Jurkat, Clone E6-1 (cell line): Measurements from ENCODE around the gene CFAP68.
"Not testable (repeated sequence)": the region's sequence is repeated elsewhere in the genome, so short reads cannot be mapped to it uniquely, and the experiment has no call there.

ENCODE experiments used
- DNase-seq: peaks from one replicate; pipeline ENCODE4 v3.0.0-alpha.2; 2011; ENCODE audit warnings: low read depth, low spot score
- H3K4me3 ChIP-seq: 2 replicates; pipeline ENCODE4 v1.5.1; 2011; ENCODE audit warnings: mild to moderate bottlenecking, low read length, control low read depth, moderate library complexity

The CFAP68 gene

DNA sequence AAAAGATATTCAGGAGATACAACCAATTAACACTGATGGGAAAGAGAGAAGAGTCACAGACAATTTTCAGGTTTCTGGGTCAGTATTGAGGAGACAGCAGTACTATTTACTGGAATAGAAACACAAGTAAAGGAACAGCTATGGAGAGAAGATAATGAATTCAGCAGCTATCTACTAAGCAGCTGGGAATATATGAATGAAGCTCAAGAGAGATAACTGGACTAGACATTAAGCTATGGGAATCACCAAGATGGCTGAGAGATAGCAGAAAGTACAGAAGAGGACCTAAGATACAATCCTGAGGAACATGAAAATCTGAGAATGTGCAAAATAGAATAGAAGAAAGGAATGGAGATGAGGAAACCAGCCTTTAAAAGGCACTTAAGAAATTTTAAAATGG lies 23.8 kb upstream of the CFAP68 start:
- DNase-seq = no peak
- no peak overlapping the region for H3K4me3 ChIP-seq

DNA sequence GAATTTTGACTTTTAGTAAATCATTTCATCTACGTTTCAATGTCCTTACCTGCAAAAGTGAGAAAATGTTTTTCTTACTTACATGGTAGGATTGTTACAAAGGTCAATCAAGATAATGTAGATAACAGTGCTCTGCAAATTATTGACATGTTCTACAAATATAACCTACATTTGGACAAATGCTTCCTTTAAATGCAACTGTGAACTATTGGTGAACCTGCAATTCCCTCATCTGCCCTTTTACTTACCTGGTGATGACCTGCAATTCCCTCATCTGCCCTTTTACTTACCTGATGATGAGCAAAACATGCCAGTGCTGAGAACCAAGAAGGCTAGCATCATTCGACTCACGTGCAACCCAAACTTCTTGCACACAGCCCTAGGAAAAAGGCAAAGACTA lies 19.1 kb upstream of the CFAP68 start:
- H3K4me3 ChIP-seq = no peak overlapping the region
- no peak for DNase-seq

DNA sequence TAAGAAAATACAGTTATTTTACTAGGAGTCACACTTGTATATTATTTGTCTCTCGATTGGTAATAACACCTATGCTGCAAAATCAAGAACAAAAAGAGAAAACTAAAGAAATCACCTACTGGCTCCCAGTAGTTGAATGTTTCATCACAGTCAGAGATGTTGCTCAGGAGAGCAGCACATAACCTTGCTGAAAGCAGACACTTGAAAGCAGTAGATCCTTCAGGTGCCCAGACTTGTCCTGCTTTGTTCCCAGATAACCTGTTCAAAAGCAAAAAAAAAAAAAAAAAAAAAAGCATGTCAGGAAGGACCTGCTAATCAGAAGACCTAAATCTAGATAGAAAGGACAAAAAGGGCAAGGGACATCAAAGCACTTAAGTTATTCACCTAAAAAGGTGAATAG lies 9.2 kb upstream of the CFAP68 start:
- no peak for DNase-seq
- peak overlapping the region; percentile 84 for H3K4me3 ChIP-seq

DNA sequence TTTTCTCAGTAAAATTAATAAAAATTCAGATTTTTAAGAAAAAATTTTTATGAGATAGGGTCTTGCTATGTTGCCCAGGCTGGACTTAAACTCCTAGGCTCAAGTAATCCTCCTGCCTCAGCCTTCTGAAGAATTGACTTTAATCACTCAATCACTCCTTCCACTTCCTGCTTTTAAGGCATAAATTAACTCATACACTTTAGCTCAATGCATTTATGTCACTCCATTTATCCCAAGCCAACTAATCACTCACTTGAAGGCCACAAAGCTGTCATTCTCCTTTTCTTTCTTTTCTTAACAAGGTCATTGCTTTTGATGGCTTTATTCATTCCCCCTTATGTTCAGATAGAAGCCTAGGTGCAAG lies 8.8 kb upstream of the CFAP68 start:
- H3K4me3 ChIP-seq = peak overlapping the region; percentile 84
- peak; percentile 25 for DNase-seq

DNA sequence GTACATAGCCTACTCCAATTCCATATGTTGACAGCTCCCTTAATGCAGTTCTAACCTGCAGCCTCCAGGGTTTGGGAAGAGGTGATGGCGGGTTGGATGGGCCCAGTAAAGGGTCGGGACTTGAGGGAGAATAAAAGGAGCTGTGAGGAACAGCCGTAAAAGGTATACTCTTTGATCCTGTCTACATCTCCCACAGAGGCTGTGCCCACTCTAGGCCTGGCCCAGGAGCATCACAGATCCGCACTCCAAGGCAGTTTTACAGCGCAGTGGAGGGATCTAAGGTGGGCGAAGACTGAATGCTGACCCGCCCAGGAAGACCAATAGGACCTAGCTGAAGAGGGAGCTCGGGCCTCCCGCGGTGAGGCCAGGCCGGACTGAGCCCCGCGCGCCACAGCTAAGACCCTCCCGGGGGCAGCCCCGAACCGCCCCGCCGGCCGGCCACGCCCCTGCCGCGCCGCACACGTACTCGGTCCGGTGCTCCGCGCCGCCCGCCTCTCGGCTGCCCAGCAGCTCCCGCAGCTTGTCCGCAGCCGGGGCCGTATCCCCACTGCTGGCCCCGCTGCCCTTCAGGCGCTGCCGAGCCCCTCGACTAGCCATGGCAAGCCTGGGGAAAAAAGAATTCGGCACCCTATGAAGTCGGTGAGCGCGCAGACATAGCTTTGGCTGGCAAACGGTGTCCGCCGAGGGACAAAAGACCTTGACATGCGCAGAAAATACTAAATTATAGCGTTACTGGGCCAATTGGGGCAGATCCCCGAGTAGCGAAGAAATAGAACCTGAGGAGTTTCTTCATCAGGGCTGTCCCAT lies 8.3 kb upstream of the CFAP68 start, which contains the start of gene ALG9:
Gene ALG9, minus strand, starts transcription at position 696 of the 807 bp plus-strand sequence. Its CDS starts 99 bp downstream, at position 597.
- H3K4me3 ChIP-seq = peak within 1 kb of the TSS; percentile 84
- DNase-seq = peak; percentile 86

DNA sequence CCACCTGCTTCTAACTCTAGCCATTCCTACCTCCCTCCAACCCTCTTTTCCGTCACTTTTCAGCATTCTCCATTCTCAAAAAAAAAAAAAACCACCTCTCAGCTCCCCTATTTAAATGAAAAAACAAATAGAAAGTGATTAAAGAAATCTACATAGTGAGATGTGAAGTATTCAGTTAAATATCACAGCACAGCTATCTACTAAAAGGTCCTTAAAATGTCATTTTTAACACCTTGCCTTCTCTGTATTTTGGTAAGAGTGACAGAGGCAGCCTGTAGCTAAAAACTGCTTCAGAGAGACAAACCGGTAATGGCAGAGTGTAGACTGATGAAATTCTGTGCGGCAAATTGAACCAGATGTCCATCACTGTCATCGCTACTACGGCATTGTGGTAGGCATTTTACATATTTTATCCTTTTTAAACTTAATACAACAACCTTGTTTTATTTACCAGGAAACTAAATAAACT lies 7.6 kb upstream of the CFAP68 start:
- H3K4me3 ChIP-seq = peak overlapping the region; percentile 84
- DNase-seq = no peak

DNA sequence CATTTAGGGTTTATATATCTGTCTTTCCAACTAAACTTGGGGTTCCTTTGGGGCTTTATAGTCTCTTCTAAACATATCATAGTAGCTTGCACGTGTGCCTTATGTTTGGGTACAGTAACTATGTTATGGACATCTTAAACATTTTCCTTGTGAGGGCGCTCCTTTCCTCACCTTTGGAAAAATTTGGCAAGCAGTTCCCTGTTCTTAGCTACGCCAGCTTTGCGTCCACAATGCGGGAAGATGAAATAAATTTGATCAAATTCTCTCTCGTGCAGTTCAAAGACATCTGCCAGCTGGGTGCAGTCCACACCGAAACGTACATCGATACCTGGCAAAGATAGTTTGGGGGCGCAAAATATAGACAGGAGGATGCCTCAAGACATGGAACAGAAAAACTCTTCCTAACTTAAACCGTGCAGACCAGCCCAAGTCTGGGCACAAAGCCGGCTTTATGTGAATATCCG lies 924 bp upstream of the CFAP68 start:
- DNase-seq = no peak
- H3K4me3 ChIP-seq = peak overlapping the region; percentile 87

DNA sequence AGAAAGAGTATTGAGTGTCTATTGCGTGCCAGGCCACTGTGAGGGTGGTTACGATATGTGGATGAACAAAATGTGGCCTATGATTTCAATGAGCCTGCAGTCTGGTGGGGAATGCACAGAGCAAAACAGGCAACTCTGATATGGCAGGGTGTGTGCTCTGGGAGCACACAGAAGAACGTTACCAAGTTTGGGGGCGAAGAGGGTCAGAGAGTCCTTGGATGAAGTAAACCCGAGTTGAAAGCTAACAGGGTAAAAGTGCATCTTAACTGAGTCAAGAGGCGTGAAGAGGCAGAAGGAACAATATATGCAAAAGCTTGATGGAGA lies 258 bp downstream of the CFAP68 start:
- peak overlapping the region; percentile 87 for H3K4me3 ChIP-seq
- DNase-seq = no peak

DNA sequence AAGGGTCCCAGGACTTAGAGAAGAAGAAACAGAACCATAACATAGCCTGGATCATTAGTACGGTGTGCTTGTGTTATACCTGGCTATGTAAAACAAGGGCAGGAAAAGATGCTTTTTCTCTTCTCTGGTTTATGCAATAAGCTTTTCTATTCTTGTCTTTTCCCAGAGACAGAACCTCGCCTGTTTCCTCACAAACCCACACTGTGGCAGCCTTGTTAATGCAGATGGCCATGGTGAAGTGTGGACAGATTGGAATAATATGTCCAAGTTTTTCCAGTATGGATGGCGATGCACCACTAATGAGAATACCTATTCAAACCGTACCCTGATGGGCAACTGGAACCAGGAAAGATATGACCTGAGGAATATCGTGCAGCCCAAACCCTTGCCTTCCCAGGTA lies 2.9 kb downstream of the CFAP68 start:
- no peak for DNase-seq
- no peak overlapping the region for H3K4me3 ChIP-seq

DNA sequence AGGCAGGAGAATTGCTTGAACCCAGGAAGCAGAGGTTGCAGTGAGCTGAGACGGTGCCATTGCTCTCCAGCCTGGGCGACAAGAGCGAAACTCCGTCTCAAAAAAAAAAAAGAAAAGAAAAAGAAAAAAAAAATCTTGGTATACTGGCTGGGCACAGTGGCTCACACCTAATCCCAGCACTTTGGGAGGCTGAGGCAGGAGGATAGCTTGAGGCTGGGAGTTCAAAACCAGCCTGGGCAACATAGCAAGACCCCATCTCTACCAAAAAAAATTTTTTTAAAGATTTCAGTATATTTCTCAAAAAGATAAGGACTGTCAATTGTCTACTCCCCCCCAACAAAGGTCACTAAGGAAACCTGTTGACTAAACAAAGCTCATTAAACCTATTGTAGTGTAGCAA lies 5.7 kb downstream of the CFAP68 start:
- H3K4me3 ChIP-seq, DNase-seq: not testable (repeated sequence)

DNA sequence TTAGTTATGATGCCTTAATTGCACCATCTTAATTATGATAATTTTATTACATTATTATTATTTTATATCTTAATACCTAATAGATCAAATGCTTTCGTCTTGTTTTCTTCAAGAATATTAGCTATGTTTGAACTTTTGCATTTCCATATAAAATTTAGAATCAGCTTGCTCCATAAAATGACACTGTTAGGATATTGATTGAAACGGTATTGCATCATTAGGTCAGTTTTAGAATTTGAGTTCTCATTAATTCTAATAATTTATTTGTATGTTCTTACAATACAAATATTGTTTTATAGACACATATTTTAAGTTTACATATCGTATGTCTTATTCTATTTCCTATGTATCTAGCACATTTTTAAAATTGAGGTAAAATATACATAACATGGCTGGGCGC lies 6.7 kb downstream of the CFAP68 start:
- no peak overlapping the region for H3K4me3 ChIP-seq
- no peak for DNase-seq

DNA sequence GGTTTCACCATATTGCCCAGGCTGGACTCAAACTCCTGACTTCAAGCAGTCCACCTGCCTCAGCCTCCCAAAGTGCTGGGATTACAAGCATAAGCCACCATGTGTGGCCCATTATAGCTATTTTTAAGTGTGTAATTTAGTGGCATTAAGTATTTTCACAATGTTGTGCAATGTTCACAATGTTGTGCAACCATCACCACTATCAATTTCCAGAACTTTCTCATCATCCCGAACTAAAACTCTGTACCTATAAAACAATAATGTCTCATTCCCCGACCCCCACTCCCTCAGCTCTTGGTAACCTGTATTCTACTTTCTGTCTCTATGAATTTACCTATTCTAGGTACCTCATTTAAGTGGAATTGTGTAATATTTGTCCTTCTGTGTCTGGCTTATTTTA lies 7.5 kb downstream of the CFAP68 start:
- no peak for DNase-seq
- H3K4me3 ChIP-seq = no peak overlapping the region

DNA sequence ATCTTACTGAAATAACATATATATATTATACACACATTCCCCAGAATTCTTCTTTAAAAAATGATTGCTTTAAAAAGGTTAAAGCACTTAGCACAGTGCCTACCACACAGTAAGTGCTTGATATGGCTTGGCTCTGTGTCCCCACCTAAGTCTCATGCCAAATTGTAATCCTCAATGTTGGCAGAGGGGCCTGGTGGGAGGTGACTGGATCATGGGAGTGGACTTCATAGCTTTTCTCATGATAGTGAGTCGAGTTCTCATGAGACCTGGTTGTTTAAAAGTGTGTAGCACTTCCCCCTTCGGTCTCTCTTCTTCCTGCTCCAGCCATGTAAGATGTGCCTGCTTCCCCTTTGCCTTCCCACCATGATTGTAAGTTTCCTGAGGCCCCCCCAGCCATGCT lies 26.1 kb downstream of the CFAP68 start:
- no peak for DNase-seq
- H3K4me3 ChIP-seq = no peak overlapping the region

DNA sequence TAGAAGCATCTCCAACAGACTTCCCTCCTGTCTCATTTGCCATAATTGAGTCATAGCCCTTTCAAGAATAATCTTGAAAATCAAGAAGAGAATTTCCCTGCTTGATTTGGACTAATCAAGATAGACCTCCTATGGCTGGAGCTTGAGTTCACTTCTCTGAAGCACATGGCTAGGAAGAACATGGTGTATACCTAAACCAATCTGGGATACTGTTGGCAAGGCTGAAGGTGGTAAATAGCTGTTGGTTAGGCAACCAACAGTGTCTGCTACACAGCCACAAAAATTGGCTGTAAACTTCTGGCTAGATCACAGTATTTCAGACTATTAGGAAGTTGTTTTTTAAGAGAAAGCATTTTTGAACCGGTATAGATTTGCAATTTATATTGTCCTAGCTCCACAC lies 27.3 kb downstream of the CFAP68 start:
- H3K4me3 ChIP-seq = no peak overlapping the region
- no peak for DNase-seq

DNA sequence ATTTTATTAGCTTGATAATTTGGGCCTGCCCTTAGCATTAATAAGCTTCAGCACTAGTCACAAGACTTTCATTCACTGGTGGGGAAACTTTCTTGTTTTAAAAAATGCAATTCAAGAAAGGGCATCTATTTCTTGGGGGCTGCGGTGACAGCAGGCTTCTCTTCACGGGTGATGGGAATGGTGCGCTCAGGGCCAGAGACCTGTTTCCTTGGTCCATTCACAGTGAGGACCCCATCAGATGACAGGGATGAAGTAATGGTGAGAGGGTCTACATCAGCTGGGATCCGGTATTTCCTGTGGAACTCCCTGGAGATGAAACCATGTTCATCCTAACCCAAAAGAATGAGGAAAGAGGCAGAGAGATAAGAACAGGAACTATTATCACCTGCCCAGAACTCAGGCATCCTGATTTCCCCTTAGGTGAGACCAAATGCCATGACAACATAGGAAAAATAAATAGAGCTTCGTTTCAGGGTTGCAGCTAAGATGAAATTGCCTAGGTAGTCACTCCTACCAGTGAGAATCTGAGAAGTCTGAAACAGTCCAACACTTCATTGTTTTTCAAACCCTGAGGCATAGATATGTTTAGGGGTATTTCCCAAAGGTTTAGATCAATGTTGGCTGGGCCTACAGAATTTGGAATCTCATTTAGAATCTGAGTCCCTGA lies 29.4 kb downstream of the CFAP68 start:
- no peak overlapping the region for H3K4me3 ChIP-seq
- no peak for DNase-seq

DNA sequence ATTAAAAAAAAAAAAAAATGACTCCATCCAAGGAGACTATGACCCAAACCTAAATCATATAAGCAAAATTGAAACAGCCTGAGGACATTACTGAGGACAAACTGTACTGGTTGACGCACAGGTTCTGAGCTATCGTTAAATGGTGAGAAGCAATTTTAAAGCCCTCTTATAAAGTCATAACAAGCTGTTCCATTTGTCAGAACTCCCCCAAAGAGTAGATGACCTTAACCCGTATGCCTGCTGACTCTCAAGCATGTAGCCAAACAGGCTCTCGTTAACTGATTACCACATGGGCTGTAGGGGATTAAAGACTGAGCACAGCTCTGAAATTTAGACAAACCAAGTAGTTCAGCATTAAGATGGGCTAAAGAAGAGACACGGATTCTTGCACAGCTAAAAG lies 30.0 kb downstream of the CFAP68 start:
- DNase-seq = no peak
- no peak overlapping the region for H3K4me3 ChIP-seq

DNA sequence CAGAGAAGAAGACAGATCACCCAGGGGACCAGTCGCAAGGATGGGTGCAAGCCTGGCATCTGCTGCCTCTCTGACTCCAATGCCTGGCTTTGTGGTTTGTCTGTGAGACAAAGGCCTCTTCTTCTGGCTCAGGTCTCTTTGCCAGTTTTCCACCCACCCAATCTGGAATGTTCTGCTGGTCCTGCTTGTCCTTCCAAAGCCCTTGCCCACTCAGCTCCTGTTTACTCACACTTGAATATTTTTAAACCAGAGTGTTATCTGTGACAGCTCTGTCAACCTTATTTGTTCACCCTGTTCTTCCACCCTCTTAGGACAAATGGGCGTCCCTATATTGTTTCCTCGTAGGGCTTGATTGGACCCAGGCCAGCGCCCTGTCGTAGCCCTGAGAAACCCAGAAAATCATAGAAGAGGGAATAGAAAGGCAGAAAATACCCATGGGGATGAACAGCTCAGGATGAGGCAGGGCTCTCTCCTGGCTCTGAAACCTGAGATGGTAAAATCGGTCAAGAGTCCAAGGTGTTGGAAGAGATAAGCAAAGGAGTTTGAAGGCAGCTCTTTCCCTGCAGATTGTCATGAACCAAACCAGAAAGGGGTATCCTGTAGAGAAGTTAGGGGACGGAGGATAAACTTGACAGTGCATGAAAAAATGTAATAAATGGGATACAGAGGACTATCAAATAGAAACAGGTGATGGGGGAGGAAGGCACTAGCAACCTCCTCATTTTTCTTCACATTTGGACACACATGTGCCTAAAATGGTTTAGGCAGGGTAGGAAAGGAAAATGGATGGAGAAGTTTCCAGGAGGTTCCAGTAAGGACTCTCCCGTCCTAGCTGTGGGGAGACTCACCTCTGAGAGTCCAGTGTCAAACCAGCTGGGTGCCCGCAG lies 31.6 kb downstream of the CFAP68 start:
- H3K4me3 ChIP-seq = no peak overlapping the region
- DNase-seq = no peak

DNA sequence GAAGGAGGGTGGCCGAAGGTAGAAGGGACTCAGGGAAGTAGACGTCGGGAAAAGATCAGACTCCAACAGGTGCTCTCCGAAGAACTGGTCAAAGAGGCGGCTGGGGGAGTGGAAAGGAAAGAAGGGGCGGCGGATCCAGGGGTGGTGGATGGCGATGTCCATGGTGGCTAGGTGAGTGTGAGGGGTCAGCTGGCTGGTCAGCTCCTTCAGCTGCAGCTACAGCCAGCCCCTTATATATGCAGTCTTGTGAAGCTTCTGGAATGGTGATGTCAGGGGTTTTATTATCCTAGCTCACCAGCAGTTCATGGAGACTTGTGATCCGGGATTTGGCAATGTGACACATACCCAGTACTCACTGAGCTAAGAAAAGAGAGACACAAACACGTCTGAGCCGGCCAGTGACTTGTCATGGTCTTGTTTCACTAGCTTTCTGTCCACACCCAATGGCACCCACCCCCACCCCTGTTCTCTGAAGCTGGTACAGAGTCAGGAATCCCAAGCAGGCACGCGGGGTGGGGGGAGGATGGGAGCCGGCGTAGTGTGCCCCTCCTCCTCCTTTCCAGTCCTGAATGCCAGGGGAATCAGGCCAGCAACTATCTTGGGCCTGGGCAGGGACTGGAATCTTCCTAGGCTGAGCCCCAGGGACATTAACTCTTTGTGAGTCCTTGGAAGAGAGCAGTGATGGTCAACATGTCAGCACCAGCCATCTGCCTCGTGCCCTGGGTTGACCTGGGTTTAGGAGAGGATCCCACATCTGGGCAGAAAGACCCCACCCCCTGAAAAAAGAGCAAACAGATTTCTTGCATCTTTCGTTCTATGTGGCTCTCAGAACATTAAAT lies 32.4 kb downstream of the CFAP68 start, which contains the start of gene CRYAB:
Gene CRYAB, minus strand, starts transcription at position 208 of the 839 bp plus-strand sequence. Its CDS starts 46 bp downstream, at position 162.
- no peak within 1 kb of the TSS for H3K4me3 ChIP-seq
- DNase-seq = no peak

DNA sequence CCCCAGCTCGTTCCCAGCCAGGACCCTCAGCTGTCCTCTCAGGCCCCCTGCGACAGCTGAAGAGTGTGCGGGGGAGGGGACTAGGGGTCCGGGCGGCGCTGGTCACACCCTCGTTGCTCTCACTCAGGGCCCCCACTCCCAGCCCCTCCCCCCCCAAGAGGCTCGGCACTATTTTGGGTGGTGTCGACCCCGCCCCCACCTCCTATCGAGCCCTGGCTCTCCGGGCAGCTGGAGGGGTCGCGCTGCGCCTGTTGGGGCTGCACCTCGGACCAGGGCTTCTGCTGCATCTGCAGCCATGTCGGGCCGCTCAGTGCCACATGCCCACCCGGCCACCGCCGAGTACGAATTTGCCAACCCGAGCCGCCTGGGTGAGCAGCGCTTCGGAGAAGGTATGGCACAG lies 33.2 kb downstream of the CFAP68 start, which contains the start of gene HSPB2:
Gene HSPB2, plus strand, starts transcription at position 200 of the 400 bp plus-strand sequence. Its CDS starts 96 bp downstream, at position 296.
- no peak for DNase-seq
- H3K4me3 ChIP-seq = no peak within 1 kb of the TSS
